GM19240 (cell line): ENCODE measurements around the gene GYS1.

Source experiments
- DNase-seq: peaks from one replicate; pipeline ENCODE4 v3.0.0; 2011; ENCODE audit warnings: low spot score; ENCODE audit not compliant: insufficient read length

Gene GYS1

DNA sequence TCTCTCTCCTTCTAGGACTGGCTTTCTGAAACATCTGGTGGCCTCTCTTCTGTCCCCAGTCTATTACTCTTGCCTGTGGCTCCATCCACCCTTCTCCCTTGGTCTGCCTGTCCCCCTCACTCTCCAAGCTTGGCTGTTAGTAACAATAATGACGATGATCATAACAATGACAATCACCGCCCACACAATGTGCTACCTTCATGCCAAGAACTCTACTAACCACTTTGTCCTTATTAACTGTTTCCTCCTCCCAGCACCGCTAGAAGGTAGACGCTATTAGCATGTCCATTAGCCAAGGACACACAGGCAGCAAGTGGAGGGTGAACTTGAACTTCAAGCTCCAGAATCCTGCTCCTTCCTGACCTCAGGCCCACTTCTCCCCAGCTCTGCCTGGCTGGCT lies 2.7 kb downstream of the GYS1 start:
- DNase-seq, result no peak

DNA sequence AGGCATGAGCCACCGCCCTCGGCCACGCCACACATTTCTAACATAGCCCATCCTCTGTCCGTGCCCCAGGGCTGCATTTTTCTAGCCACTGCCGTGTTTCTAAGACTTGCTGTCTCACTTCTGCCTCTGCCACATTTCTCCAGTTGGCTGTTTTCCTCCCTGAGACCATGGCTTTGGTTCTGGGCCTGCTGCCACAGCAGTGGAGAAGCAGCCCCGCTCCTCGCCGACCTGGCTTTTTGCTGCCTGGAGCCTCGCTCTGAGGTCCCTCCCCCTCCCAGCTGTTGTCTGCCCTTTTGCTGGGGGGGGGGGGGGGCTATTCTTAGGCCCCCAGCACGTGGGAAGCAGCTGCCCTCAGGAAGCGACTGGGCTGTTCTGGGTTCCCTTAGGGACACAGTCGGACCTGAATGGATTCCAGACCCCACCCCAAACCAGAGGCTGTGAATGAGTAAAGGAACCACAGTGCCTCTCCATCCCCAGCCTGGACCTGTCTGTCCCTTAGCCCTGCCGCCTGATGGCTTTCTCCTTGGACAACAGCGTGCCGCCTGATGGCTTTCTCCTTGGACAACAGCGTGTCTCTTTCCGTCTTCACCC lies 3.3 kb downstream of the GYS1 start:
- no peak for DNase-seq

DNA sequence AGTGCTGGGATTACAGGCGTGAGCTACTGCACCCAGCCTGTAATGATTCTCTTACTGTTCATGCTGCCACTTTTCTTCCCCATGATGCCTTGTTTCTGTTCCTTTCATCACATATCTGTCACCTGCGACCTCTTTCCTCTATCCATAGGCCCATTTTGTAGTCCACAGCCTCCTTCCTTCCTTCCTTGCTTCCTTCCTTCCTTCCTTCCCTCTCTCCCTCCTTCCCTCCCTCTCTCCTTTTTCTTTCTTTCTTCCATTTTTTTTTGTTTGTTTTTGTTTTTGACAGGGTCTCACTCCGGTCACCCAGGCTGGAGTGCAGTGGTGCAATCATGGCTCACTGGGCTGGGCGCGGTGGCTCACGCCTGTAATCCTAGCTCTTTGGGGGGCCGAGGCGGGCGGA lies 4.2 kb downstream of the GYS1 start:
- no peak for DNase-seq

DNA sequence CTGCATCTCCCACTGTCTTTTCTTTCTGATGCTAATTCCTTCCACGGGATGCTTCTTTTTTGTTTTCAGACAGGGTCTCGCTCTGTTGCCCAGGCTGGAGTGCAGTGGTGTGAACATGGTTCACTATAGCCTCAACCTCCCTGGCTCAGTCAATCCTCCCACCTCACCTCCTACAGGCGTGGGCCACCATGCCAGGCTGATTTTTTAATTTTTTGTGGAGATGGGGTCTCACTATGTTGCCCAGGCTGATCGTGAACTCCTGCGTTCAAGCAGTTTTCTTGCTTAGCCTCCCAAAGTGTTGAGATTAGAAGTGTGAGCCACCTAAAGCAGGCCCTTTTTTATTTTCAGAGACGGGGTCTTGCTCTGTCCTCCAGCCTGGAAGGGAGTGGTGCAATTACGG lies 4.8 kb downstream of the GYS1 start:
- DNase-seq, result no peak

DNA sequence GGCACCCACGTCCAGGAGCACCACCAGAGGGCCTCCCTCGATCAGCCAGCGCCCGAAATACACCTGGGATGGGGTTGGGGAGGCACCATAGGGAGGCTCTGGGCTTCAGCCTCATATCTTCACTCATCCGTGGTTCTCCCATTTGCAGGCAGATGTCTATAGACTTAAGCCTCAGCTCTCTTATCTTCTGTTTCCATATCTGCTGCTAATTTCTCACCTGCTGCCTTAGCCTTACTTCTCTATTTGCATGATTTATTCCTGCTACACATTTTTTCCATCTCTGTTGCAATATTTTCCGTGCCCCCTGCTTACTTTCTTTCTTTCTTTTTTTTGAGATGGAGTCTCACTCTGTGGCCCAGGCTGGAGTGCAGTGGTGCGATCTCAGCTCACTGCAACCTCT lies 5.8 kb downstream of the GYS1 start:
- no peak for DNase-seq

DNA sequence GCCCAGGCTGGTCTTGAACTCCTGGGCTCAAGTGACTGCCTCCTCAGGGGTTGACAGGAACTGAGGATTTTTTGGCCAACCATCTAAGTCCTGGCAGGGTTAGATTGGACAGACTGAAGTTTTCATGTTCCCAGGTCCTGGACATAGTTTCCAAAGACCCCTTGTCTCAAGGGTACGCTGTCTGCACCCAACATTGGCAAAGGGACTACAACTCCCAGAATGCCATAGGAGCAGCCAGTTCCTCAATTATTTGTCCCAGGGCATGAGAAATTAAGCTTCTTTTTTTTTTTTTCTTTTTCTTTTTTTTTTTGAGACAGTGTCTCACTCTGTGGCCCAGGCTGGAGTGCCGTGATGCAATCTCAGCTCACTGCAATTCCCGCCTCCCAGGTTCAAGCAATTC lies 6.9 kb downstream of the GYS1 start:
- no peak for DNase-seq

DNA sequence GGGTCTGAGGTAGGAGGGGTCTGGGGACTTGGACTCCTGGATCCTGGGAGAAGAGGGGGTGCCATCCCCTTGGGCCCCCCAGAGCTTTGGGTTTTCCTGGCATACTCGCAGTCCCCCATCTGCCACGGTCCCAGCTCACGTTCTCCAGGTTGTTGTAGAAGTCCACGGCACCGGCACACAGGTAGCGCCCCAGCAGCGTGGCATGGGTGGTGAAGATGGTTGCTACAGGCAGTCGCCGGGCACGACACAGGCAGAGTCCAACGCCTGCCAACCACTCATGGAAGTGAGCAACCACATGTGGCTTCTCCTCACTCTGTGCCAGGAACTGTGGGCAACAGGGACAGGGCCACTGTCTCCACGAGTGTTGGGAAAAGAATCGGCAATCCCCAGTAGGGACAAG lies 7.4 kb downstream of the GYS1 start:
- DNase-seq, result no peak

DNA sequence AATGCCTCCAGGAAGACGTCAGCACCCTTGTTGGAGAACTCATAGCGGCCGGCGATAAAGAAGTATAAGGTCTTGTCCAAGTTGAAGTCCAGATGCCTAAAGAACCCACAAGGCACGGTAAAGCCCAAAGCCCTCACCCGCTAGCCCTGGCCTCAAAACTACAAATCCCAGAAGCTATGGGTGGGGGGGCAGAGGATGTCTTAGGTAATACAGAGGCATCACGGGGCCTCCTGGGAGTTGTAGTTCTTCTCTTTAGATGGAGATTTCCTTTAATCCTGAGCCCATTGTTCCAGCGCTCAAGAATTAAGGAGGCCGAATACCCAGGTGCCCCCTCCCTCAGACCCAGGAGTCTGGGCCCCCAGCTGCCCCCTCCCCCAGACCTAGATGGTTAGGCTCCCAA lies 10.8 kb downstream of the GYS1 start:
- no peak for DNase-seq

DNA sequence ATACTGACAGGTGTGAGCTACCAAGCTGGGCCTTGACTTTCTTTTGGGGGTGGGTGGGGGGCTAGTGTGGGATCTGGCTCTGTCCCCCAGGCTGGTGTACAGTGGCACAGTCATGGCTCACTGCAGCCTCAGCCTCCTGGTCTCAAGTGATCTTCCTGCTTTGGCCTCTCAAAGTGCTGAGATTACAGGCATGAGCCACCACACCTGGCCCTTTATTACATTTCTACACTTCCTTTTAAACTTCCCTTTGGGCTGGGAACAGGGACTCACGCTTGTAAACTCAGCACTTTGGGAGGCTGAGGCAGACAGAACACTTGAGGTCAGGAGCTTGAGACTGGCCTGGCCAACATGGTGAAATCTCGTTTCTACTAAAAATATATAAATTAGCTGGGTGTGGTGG lies 16.0 kb downstream of the GYS1 start:
- DNase-seq, result no peak

DNA sequence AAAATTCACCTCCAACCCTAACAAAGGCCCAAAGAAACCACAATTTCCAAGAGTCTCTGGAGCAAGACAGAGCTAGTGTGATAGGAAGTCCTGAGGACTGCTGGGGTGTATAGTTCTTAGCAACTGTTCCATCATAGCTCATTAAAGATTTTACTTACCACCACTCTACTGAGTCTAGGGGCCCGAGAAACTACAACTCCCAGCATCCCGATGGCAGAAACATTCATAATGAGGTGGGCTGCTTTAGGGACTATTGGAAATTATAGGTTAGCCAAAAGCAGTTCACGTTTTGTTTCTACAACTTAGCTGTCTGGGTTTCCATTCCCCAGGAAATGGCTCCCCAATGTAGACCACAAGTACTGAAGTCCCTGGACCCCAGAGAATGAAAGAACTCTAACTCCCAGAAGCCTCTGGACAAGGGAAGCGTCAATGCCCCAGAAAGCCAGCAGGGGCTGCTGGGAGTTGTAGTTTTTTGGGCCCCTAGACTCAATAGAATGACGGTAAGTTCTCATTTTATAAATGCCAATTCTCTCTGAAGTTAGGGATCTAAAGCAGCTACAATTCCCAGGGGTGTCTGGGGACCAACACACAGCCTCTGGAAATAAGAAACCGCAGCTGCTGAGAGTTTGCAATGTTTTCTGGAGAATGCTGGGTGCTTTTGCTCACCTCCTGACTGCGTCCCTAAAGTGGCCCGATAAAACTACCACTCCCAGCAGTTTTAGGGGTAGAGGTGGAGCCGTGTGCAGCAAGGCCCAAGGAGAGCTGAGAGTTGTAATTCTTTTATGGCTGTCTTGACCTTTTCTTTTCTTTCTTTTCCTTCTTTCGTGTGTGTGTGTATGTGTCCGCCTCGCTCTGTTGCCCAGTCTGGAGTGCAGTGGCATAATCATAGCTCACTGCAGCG lies 16.9 kb downstream of the GYS1 start:
- no peak for DNase-seq

DNA sequence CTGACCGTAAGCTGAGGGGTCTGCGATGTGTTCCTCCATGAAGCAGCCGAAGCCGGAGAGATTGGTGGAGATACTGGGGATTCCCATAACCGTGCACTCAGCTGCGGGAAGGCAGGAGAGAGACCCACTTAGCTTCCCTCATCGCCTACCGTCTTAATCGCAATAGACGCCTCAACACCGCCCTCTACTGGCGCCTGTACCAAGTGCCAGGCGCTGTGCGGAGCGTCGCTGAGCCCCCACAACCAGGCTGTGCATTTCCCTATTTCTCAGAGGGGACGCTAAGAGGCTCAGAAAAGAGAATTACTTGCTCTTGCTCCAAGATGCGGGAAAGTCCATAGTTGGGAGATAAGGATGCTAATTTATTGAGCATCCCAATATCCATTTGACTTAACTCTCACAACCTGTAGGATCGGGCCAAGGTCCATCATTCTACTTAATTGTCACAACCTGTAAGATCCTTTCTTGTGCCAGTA lies 22.1 kb downstream of the GYS1 start:
- no peak for DNase-seq

DNA sequence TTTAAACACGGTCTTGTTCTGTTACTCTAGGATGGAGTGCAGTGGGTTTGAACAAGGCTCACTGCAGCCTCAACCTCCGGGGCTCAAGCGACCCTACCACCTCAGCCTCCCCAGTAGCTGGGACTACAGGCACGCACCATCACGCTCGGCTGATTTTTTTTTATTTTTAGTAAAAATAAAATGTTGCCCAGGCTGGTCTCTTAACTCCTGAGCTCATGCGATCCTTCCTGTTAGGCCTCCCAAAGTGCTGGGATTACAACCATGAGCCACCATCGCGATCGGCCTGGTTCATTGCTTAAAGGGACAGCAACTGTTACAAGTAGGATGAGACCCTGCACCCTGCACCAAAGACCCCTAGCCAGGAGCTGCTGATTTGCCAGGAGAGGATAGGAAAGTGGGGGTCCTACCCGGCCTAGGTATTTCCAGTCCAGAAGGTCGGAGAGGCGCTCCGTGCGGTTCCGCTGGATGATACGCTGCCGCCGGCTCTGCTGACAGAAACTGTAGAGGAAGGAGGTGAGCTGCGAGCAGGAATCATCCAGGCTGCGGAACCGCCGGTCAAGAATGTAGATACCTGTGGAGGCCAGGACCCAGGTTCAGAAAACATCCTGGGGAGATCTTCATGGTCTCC lies 22.9 kb downstream of the GYS1 start:
- no peak for DNase-seq

DNA sequence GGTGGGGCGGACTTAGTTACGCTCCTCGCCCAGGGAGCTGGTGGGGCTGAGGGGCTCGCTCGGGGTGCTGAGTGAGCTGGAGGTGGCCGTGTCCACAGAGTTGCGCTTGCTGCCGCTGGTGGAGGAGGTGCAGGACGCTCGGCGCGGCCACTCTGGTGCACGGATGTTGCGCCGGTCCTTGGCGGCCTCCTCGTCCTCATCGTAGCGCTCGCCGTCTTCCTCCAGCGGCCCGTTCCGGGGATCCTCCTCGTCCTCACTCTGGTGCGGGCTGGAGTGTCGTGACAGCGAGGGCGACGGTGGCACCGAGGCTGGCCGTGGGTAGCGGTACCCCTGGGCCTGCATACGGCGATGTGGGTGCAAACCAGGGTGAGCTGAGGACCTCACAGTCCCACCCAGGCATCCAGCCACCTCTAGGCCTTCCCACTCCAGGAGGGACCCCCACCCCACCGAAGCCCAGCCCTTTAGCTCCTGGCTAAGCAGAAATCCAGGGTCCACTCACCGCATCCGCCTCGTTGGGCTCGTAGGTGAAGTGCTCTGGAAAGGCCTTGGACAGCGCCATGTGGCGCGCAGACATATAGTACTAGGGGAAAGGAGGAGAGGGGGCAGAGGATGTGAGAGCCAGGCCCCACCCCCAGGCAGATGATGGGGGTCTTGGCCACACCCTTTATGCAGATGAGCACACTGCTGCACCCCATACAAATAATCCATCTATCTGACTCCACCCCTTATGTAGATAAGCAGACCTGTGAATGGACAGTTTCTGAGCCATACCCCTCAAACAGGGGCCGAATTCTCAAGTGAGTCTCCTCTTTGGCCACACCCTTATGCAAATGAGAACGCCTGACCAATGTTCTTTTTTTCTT lies 23.6 kb downstream of the GYS1 start:
- no peak for DNase-seq

DNA sequence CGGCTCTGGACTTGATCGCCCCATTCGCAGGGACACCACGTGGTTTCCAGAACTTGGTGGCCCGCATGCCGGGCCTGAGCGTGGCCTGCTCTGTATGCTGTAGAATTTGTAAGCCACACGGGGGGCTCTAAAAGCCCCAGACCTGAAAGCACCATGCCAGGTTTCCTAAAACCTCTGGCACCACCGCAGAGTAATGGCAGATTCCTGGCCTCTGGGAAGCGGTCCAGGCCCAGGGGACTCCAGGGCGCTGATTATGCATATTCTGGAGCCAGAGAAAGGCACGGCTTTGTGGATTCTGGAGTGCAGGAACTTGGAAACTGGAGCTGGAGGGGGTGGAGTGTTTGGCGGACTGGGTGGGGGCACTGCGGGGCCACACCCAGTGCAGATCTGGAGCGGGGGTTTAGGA lies 24.3 kb downstream of the GYS1 start:
- no peak for DNase-seq

DNA sequence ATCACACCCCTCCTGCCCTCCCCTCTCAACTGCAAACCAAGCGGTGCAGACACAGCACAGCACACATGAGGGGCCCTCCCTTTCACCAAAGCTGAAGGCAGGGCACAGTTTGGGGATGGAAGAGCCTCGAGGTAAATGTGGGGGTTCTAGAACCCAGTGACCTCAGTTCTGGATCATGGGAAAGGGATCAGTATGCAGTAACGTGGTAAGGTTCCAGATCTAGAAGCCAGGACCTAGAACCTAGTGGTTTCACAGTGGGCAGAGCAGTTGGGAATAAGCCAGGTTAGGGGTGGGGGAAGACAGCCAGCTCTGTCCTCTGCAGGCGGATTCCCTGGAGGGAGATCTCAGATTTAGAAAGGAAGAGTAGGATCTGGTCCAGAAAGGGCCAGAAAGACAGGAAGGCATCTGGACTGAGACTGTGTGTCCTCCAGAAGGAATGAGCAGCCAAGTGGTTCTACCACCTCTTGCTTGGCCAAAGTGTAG lies 24.9 kb downstream of the GYS1 start:
- DNase-seq, result no peak

DNA sequence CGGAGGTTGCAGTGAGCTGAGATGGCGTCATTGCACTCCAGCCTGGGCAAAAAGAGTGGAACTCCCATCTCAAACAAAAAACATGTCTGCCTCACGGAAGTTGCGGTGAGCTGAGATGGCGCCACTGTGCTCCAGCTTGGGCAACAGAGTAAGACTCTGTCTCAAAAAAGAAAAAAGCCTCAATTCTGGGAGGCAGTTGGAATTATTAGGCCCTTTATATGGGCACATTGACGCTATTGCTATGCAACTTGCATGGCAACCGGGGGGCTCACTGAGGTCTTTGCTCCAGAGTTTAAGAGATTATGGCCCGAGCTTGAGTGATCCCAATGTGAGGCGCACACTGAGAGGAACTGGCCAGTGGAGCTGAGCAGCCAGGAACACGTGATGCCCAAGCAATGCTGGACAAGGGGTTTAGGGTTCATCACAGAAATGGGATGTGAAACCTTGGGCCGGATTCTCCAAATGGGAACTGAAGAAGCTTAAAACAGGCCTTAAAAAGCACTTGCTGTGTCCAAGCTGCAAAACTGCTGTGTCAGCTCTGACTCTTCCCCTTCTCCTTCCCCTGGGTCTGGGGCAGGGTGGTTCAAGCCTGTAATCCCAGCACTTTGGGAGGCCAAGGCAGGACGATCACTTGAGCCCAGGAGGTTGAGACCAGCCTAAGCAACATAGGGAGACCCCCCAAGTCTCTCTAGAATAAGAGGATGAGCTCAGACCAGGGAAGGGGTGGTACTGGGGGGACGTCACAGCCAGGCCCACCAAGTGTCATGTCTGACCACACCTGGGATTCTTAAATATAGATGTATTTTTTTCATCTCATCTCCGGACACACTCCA lies 25.5 kb downstream of the GYS1 start:
- no peak for DNase-seq

DNA sequence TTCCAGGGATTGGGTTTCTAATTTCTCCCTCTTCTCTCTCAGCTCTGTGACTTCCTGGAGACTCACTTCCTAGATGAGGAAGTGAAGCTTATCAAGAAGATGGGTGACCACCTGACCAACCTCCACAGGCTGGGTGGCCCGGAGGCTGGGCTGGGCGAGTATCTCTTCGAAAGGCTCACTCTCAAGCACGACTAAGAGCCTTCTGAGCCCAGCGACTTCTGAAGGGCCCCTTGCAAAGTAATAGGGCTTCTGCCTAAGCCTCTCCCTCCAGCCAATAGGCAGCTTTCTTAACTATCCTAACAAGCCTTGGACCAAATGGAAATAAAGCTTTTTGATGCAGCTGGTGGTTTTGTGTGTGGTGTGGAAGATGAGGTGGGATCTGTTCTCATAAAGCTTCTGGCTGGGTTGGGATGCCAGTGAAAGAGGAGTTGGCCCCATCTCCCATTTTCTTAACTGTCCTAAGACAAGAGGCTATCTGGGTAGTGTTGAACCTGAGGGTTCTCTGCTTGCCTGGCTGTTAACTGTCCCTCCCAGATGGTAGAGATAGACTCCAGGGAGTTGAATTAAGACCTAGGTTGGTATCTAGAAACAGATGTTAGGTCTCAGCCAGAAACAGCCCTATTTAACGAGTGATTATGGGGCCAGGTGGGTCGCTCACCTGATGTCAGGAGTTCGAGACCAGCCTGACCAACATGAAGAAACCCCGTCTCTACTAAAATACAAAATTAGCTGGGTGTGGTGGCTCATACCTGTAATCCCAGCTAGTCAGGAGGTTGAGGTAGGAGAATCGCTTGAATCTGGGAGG lies 26.4 kb downstream of the GYS1 start:
- no peak for DNase-seq

DNA sequence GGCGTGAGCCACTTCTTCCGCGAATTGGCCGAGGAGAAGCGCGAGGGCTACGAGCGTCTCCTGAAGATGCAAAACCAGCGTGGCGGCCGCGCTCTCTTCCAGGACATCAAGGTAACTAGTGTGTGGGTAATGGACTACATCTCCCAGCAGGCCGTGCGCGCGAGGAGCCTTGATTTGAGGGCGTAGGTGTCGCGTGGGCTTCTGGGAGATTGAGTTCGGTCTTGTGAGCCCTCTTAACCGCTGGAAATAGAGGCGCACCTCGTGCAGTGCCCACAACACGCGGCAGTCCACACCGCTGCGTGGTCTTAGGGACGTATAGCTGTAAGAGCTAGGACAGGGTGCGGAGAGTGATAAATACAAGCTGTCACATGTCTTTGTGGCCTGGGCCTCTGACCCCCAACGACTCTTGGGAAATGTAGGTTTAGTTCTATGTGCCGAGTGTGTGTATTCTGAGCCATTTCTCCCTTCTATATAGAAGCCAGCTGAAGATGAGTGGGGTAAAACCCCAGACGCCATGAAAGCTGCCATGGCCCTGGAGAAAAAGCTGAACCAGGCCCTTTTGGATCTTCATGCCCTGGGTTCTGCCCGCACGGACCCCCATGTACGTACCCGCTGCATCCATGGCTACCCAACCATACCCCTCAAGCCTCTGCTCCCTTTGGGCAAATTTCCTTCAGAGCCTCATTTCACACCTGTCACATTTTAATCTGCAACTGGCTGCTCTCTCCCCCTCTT lies 27.1 kb downstream of the GYS1 start:
- DNase-seq, result peak; percentile 53
